HS-5 (cell line): ENCODE measurements around the gene DDX41.
A peak's percentile ranks its signal among the peaks of the same experiment; 100 is the strongest.
"Not testable (repeated sequence)": the region's sequence is repeated elsewhere in the genome, so short reads cannot be mapped to it uniquely, and the experiment has no call there.

ENCODE experiments used
- DNase-seq: peaks from one replicate; pipeline ENCODE4 v3.0.0-alpha.2; 2012; ENCODE audit warnings: low read depth

The DDX41 gene

DNA sequence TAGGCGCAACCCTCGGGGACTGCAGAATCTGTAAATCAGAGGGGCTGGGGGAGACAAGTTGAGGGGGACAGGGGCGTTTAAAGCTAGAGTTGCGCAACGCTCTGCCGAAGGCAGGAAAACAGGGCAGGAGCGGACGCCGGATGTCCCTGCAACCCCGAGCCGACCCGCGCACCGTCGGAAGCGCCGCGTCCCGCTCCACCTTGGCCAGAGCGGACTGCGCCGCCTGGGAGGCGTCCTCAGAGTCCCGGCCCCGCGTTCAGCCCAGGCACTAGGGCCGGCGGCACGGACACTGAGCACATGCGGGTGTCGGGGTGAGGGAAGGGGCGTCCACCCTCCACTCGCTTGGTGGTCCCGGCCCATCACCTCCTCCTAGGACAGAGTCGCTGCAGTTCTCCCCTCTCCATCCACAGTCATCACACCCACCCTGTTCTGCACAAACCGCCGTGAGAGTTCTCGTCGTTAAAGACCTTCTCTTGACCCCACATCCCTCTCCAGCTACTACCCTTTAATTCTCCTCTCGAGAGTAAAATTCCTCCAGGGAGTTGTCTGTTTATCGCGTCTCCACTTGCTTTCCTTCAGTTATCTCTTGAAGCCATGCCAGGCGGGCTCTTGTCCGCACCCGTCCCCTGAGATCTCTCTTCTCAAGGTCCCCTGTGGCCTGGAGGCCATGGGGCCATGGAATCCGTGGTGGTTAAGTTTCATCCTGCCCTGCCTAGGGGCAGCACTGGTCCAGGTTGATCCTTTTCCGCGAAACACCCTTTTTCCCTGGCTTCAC, 18.6 kb downstream of the DDX41 start:
- no peak for DNase-seq

DNA sequence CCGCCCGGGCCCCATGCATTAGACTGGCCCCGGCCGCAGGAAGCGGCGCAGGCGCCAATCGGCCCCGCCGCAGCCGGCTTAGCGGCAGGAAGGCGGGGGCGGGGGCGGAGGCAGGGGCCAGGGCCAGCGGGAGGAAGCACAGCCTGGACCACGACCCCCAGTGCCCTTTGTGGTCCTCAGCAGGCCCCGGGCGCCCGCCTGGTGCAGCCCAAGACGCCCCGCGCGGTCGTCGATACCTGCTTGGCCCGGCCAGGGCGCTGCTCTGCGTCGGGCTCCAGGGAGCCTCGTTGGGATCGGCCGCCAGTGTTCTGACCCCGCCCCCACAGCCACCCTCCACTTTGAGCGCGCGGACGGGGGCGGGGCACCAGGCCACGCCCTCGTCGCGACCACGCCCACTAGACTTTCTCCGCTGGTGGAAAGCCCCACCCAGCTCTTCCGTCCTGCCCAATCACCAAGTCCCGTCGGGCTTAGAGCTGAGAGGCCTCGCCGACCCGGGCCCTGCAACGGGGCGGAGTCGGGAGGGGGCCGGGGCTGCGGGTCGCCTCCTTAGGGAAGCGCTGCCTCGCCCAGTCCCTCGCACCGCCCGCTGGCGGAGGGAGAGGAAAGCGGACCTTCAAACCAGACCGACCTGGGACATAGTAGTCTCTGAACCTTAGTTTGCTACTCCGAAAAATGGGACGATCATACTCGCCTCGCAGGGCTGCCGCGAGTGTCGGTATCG, 19.3 kb downstream of the DDX41 start, which contains the start of gene PDLIM7:
PDLIM7 (minus strand) TSS at position 313 of the 721 bp plus-strand sequence. CDS start 1,092 bp downstream, outside the sequence.
- DNase-seq = peak; percentile 88

GRCh38 chr5:177496727-177497291, 20.0 kb downstream of the DDX41 start:
- DNase-seq = peak; percentile 39

GRCh38 chr5:177496070-177496726, 20.6 kb downstream of the DDX41 start:
- no peak for DNase-seq

- no peak for DNase-seq
These were observed 21.3 kb downstream of the DDX41 start for GRCh38 chr5:177495243-177496060.

DNA sequence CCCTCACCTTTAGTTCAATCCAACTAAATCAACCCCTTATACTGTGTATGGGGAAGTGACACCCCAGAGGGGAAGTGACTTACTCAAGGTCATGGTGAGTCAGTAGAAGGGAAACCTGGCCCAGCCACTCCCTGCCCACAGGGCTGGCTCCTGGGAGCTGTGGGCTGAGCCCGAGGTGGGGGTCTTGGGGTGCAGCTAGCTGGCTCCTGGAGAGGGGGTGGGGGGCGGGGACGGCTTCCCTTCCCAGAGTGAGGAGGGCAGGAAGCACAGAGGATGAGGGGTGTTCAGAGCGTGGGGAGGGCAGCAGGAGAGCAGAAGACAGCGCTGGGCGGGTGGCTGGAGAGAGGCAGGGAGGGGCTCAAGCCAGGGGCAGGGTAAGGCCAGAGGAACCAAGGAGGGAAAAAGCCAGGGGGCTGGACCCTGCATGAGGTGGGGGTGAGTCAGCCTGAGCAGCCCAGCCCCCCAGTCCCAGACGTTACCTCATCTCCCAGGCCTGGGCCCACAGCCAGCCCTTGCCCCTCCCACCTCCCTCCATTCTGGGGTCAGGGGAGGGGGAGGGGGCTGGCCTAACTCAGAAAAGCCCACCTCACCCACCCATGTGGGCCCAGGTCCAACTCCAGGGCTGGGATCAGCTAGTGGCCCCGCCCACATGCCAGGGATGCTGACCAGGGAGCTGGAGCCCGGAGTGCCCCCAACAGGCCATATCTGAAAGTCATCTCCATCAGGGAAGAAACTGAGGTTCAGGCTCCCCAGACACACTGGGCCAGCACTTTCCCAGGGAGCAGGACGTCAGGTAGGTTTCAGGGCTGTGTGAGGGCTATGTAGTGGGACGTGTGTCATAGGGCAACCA, 22.2 kb downstream of the DDX41 start:
- peak; percentile 82 for DNase-seq

DNA sequence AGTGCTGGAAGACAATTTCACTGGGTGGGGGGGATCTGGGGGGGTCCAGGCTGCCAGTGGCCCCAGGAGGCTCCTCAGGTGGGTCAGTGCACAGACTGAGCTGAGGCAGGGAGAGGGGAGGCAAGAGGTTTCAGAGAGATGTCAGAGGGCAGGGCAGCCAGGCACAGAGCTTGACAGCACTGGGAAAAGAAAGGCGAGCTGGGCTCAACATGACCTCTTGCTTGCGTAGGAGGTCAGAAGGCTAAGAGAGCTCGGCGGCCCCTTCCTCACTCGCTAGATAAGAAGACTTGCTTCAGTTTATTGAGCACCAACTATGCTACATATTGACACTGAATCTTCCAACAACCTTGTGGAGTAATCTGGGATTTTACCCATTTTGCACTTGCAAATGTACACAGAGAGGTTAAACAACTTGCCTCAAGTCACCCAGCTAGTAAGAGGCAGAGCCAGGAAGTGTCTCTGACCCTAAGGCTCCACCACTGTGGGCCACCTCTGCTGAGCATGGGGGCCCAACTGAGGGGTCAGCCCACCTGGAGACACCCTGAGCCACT, 22.9 kb downstream of the DDX41 start:
- DNase-seq = no peak

DNA sequence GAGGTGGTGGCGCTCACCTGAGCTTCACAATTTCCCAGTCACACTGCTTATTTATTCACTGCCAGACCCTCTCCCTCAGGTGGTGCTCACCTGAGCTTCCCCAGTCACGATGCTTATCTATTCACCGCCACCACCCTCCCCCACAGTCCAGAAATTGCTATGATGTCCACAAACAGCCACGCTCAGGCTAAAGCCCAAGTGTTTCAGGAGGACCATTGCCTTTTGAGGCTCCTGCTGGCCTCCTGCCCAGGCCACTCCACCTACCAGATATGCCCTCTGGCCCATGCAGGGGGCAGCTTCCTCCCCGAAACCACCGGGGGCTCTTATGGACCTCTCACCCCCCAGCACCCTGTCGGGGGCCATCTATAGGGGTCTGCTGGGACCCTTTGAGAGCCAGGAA, 23.9 kb downstream of the DDX41 start:
- no peak for DNase-seq

DNA sequence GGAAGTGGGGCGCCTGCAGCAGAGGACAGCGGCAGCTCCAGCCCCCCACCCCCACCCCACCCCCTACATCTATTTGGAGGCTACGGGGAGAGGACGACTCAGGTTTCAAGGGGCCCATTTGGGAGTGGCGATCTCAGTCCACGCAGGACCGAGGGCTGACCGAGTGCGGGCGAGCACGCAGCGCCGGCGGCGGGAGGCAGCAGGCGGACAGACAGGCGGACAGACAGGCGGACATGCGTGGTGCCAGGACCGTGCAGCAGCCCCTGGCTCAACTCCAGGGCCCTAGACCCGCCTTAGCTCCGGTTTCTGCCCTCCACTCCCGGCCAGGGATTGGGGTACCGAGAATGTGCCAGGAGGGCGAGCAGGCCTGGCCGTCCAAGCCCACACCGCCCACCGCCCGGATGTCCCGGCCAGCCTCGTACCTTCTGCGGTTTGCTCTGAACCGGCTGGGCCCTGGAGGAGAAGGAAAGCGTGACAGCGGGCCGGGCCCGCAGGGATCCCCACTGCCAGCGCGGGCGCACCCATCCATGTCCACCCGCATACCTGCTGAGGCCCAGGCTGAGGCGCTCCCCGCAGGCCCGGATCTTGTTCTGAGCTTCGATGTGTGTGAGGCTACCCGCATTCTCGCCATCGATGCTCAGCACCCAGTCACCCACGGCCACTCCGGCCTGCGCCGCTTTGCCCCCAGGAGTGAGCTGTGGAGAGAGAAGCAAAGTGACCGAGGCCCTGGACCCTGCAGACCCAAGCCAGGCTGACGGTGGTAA, 24.6 kb downstream of the DDX41 start:
- DNase-seq = no peak

DNA sequence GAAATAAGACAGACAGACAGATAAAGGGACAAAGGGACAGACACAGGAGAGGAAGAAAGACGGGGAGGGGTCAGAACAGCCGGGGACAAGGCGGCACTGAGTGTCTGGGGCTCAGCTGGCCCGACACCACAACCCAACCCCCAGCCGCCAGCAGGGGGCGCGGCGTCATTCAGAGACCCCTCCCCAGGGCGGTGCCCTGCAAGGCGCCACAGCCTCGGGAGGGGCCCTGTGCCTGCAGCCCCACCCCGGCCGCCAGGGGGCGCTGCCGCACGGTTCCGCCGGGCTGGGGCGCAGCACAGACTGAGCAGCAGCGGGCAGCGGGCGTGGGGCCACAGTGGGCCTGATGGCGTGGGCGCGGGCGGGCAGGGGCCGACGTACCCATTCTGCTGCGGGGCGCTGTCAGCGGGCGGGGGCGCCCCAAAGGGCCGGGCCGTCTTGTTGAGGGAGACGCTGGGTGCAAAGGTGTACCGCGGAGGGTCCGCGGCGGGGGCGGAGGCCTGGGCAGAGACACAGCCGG, 25.3 kb downstream of the DDX41 start:
- DNase-seq = no peak

- no peak for DNase-seq
These were observed 25.8 kb downstream of the DDX41 start for GRCh38 chr5:177490992-177491391.

DNA sequence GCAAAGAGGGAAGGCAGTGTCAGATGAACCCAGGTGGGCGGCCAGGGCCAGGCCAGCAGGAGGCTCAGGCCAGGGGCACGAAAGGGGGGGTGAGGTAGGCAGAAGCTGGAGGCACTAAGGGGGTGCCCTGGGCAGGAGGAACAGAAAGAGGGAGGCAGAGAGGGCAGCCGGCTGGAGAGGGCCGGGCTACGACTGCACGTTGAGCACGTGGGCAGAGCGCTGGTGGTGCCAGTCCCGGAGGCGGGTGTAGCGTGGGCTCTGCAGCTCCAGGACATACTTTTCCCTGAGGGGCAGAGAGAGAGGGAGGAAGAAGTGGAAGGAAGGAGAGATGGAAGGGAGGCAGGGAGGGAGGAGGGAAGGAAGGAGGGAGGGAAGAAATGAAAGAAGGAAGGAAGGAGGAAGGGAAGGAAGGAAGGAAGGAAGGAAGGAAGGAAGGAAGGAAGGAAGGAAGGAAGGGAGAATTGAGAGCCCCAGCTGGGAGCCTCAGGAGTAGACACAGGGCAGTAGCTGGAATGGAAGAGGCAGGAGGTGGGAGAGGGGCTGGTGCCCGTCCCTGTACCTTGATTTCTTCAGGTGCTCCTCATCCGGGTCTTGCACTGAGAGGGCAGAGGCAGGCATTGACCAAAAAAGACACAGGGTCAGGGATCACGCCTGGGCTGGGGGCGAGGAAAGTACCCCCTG, 26.3 kb downstream of the DDX41 start:
- no peak for DNase-seq

GRCh38 chr5:177489119-177489716, 27.5 kb downstream of the DDX41 start:
- DNase-seq = no peak

DNA sequence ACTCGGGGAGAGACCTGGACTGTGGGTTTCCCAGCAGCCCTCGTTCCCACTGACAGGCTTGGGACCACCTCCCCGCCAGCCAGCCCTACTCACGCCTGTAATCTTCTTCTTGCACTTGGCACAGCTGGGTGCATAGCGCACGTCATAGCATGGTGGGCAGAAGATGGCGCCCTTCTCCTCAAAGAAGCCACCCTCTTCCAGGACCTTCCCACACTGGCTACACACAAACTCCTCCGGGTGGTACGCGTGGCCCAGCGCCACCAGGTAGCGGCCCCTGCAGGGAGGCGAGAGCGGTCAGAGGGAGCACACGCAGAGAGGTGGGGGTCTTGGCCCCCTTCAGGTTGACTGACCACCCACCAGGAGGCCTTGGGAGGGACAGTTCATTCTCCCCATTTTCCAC, 28.8 kb downstream of the DDX41 start:
- DNase-seq = no peak

- DNase-seq = no peak
These were observed 29.6 kb downstream of the DDX41 start for GRCh38 chr5:177487144-177487543.

- DNase-seq = no peak
These were observed 30.5 kb downstream of the DDX41 start for GRCh38 chr5:177486256-177486655.

DNA sequence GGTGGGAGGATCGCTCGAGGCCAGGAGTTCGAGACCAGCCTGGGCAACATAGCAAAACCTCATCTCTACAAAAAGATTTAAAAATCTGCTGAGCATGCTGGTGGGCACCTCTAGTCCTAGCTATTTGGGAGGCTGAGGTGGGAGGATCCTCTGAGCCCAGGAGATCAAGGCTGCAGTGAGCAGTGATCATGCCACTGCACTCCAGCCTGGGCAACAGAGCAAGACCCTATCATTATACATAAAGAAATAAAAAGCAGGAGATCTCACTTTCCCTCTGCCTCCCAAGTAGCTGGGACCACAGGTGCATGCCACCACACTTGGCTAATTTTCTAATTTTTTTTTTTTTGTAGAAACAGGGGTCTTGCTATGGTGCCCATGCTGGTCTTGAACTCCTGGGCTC, 31.0 kb downstream of the DDX41 start:
- DNase-seq = not testable (repeated sequence)

DNA sequence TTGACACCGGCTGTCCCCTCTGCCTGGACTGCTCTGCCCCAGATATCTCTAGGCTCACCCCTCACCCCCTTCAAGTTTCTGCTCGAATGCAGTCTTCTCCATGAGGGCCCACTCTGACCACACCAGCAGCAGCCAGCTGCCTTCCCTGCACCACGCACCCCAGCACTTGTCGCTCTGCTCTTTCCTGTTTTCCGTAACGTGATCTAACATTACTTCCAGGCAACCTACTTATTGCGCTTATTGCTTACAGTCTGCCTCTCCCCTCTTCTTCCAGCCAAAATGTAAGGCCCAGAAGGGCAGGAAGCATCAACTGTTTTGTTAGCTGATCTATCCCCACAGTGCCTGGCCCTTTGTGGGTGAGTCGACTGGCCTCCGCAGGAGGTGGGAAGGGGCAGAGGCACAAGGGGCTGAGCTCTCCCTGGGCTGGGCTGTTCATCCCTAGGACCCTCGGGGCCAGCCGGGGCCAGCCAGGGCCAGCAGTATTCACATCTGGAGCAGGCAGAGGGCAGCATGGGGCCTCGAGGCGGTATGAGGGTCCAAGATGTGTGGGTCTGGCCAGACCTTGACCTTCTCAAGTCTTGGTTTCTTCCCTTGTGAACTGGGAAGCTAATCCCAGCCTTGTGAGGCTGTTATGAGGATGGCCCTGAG, 31.7 kb downstream of the DDX41 start:
- no peak for DNase-seq
